HG03280 (cell line): ENCODE results near the gene ECHDC1.

Experiments used
- ATAC-seq: cut with Tn5 transposase; IDR thresholded peaks from one replicate; pipeline ENCODE4 v1.9.1; 2021; ENCODE audit warnings: mild to moderate bottlenecking, moderate library complexity; ENCODE audit not compliant: unreplicated experiment

The ECHDC1 gene

GRCh38 chr6:127290391-127291265, 52.8 kb downstream of the ECHDC1 start:
- peak; percentile 2 for ATAC-seq

DNA sequence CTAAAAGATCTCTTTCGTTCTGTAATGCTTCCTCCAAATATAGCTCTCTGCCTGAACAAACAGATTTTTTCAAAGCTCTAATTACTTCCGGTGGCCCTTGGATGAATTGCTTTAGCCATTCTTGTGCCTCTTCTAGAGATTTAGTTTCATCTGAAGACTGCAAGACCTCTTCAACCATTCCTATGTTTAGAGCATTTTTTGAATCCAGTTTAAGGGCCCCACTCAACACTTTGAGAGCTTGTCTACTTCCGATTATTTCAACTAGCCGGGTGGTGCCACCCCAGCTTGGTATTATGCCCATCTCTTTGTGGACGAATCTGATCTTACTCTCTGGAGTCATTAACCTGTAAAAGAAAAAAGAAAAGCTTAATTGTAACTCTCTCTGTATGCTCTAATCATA, 53.5 kb downstream of the ECHDC1 start:
- ATAC-seq = no peak

GRCh38 chr6:127288705-127289104, 54.7 kb downstream of the ECHDC1 start:
- ATAC-seq = no peak

GRCh38 chr6:127282184-127282583, 61.2 kb downstream of the ECHDC1 start:
- no peak for ATAC-seq

GRCh38 chr6:127279815-127280214, 63.6 kb downstream of the ECHDC1 start:
- ATAC-seq = no peak

DNA sequence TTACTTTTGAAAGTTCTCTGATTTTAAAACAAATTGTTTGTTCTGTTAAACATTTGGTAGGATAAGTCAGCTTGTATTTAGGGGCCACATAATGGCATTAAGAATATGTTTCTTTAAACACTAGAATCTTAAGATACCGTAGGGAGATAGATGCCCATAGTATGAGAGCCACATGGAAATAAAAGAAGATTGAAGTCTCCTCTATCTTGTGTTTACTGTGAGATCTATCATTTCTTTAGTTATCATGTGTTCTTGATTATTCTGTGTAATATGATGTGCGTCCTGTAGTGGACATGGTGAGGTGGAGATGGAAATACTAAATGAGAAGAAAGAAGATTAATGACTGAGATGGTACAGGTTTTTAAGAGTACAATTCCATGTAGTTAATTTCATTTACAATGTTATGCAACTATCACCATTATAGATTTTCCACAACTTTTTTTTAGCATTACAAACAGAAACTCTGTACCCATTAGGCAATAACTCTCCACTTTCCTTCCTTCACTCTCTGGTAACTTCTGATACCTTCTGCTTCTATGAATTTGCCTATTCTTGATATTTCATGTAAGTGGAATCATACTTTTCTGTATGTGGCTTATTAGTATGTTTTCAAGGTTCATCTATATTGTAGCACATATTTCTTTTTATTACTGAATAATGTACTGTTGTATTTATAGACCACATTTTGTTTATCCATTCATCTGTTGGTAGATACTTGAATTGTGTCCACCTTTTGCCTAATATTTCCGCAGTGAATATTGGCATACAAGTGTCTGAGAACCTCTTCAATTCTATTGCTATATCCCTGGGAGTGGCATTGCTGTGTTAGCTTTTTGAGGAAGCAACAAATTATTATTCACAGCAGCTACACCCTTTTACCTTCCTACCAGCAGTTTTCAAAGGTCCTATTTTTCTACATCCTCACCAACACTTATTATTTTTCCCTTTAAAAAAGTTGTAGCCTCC, 65.2 kb downstream of the ECHDC1 start:
- ATAC-seq = no peak

GRCh38 chr6:127276331-127276730, 67.1 kb downstream of the ECHDC1 start:
- ATAC-seq = no peak

- ATAC-seq = no peak
Measured at GRCh38 chr6:127273499-127273898, 69.9 kb downstream of the ECHDC1 start.

GRCh38 chr6:127272576-127272975, 70.8 kb downstream of the ECHDC1 start:
- ATAC-seq = no peak

- ATAC-seq = peak; percentile 0
Measured at GRCh38 chr6:127267646-127268625, 75.5 kb downstream of the ECHDC1 start.

DNA sequence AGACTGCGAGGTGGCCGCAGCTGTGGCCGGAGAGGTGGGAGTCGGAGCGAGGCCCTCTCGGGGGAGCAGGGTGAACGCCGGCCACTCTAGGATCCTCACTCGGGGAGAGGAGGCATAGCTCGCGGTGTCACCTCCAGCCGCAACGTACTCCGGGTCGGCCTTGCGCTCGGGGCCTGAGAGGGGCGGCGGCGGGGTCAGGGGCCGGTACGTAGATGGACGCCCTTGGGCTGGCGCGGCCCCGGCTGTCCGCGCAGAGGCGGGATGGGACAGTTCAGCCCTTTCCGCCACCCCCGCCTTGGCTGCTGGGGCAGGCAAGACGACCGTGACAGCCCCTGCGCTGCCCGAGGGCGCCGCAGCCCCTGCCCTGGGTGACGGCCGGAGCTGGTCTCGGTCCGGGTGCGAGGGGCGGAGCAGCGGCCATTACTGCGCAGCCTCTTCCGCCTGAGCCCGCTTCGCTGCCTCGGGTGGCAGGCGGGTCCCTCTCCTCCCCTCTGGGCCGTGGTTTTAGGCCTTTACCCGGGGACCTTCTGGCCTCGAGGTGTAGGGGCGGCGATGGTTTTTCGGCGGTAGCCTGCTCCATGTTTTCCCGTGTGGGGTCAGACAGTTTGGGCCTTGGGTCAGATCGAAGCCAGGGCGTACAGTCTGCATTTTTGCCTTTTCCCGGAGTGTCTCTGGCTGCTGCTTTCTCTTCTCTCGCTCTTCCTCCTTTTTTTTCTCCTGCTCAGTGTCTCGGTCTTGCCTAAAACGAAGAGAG, 76.3 kb downstream of the ECHDC1 start:
- peak; percentile 70 for ATAC-seq

DNA sequence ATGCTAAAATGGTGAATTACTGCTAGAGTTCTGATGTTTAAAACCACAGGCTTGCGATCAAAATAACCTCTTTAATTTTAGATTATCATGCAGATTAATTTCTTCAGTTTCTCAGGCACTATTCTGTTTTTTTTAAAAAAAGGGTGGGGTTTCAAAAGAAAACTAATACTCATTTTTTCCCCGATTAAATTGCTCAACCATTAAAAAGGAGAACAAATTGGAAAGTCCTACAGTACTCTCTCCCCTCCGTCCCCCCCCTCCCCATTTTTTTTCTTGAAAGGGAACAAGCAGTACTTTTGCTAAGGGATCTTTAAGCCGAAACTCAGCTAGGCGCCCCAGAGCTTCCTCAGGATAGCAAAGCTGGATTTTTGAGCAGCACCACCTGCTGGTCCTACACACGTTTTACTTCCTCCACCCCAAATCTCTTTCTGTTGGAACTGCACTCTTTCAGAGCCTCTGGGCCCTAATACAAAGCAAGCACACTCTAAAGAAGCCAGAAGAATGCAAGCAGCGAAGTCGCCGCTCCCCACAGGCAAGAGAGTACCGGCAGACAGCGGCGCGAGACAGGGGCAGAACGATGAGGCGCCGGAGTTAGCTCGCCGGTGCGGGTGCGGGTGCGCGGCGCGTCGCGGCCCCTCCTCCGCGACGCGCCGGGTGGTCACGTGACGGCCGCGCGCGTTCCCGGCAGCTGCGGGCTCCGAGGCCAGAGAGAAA, 77.1 kb downstream of the ECHDC1 start, which contains the start of gene RNF146:
Gene RNF146, plus strand, starts transcription at position 687 of the 714 bp plus-strand sequence. CDS start 13,475 bp downstream, outside the sequence.
- peak; percentile 84 for ATAC-seq

DNA sequence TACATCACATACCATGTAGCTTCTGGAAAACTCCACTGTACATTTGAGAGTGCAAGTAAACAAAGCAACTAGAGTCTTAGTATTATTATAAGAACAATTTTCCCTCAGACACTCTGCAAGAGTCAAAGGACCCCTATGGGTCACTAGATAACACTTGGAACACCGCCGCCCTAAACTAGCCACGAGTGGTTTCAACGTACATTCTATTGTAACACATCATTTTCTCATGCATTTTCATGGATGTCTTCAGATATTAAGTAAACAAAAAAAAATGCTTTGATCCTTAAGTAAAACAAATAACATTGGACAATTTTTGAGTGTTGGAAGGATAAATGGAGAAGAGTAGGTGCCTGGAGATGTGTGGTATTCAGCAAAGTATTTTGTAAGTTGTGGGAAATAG, 79.9 kb downstream of the ECHDC1 start:
- no peak for ATAC-seq

- ATAC-seq = no peak
Measured at GRCh38 chr6:127262896-127263295, 80.5 kb downstream of the ECHDC1 start.

DNA sequence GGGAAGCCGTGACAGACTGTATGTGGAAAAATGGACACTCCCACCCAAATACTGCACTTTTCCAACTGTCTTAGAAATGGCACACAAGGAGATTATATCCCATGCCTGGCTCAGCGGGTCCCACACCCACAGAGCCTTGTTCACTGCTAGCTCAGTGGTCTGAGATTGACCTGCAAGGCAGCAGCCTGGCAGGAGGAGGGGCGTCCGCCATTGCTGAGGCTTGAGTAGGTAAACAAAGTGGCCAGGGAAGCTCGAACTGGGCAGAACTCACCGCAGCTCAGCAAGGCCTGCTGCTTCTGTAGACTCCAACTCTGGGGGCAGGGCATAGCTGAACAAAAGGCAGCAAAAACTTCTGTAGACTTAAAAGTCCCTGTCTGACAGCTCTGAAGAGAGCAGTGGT, 88.1 kb downstream of the ECHDC1 start:
- no peak for ATAC-seq

DNA sequence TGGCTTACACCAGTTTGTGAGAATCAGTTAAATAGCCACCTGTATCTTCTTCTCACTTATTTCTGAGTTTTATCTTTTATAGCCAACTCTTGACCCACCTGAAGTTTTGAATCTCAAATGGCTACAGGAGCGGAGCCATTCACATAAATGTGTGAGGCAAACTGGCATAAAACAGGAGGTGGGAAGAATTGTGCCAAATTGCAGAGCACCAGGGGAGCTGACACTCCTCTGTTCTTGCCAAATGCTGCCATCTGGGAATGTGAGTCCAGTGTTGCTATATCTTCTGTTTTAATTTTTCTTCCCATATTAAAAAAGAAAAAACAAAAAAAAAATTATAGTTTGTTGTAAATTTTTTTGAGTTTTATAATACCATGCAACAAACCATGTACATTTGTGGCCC, 93.8 kb downstream of the ECHDC1 start:
- no peak for ATAC-seq

- ATAC-seq = no peak
Measured at GRCh38 chr6:127247114-127248096, 96.0 kb downstream of the ECHDC1 start.

GRCh38 chr6:127243501-127243900, 99.9 kb downstream of the ECHDC1 start:
- ATAC-seq = no peak
